Fibroblast of mammary gland (primary cell): ENCODE measurements around the gene SLC26A2.

Source experiments
- DNase-seq: peaks from one replicate; pipeline ENCODE4 v3.0.0-alpha.2; 2010; ENCODE audit warnings: low read depth
- H3K4me3 ChIP-seq: 2 replicates; pipeline ENCODE4 v1.5.1; 2011; ENCODE audit warnings: low read depth, mild to moderate bottlenecking, low read length, moderate library complexity; ENCODE audit not compliant: control insufficient read depth
- TF ChIP-seq, protein P1 (sequence below): conservative IDR thresholded peaks from 2 replicates; pipeline ENCODE4 v1.5.1; 2011; ENCODE audit warnings: low read depth, low read length, inconsistent platforms; ENCODE audit not compliant: control insufficient read depth, insufficient read depth

The SLC26A2 gene

DNA sequence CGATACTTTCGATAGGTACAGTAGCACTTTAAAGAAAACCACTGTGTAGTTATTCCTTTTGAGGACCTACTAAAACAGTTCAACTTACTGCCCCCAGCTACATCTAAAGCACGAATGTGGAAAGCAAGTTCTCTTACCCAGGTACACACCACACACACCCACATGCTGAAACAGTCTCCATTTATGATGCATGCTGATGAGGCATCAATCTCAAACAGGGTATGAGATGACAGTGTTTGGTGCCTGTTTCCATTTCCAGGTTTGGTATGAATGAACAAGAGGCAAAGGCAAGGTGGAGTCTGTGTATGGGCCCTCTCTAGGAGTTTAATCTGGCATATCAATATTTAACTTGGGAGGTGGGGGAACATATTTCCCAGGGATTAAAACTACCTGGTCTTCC is 53.9 kb downstream of the SLC26A2 start:
- H3K4me3 ChIP-seq, result no peak overlapping the region
- TF ChIP-seq, protein P1, sequence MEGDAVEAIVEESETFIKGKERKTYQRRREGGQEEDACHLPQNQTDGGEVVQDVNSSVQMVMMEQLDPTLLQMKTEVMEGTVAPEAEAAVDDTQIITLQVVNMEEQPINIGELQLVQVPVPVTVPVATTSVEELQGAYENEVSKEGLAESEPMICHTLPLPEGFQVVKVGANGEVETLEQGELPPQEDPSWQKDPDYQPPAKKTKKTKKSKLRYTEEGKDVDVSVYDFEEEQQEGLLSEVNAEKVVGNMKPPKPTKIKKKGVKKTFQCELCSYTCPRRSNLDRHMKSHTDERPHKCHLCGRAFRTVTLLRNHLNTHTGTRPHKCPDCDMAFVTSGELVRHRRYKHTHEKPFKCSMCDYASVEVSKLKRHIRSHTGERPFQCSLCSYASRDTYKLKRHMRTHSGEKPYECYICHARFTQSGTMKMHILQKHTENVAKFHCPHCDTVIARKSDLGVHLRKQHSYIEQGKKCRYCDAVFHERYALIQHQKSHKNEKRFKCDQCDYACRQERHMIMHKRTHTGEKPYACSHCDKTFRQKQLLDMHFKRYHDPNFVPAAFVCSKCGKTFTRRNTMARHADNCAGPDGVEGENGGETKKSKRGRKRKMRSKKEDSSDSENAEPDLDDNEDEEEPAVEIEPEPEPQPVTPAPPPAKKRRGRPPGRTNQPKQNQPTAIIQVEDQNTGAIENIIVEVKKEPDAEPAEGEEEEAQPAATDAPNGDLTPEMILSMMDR, result no peak
- DNase-seq, result no peak

DNA sequence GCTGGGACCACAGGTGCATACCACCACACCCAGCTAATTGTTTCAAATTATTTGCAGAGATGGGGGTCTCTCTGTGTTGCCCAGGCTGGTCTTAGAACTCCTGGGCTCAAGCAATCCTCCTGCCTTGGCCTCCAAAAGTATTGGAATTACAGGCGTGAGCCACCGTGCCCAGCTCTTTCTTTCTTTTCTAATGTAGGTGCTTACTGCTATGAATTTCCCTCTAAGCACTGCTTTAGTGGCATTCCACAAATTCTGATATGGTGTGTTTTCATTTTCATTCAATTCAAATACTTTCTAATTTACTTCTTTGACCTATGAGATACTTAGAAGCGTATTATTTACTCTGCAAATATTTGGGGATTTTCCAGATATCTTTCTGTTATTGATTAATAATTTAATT is 54.9 kb downstream of the SLC26A2 start:
- no peak for DNase-seq
- TF ChIP-seq, protein P1, result no peak
- H3K4me3 ChIP-seq, result no peak overlapping the region

DNA sequence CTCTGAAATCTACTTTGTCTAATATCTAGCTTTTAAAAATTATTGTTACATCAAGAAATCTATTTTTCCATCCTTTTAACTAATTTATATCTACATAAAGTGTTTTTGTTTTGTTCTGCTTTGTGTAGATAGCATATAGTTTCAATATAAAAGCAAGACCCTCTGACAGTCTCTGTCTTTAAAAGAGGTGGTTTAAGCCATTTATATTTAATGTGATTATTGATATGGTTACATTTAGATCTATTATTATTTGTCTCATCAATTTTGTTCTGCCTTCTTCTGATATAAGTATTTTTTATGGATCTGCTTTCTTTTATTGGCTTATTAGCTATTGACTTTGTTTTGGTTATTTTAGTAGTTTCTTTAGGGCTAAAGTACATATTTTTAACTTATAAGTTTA is 56.0 kb downstream of the SLC26A2 start:
- no peak for DNase-seq
- TF ChIP-seq, protein P1, result no peak
- H3K4me3 ChIP-seq, result no peak overlapping the region

DNA sequence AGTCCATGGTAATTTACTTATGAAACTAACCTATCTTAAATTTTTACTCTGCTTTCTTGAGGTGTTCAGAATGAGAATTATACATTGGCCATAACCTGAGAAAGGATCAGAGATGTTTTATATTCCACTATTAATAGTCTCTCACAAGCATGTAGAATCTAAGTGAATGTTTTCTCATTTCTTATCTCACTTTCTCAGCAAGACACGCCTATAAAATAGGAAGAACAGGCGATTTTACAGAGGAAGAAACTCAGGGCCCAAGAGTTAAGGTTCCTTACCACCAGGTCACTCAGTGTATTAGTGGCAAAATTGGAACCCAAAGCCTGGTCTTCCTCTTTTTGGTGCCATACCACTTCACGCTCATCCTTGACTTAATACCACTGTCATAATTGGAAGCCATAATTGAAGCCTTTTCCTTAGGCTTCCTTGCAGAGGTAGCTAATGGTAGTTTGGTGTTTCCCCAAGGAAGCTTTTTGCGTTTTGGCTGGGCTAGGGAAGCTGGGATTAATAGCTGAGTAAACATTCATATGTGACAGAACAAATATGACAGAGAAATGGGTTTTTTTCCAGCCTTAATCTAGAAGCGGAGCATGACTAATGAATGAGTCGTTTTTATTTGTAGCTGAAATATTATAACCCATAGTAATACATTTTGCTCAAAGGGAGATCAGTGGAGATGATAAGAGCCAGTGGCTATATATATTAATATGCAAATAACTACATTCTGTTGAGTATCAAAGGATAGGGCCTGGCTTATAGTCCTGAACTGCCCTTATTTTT is 56.9 kb downstream of the SLC26A2 start:
- no peak overlapping the region for H3K4me3 ChIP-seq
- TF ChIP-seq, protein P1, result no peak
- peak; percentile 58 for DNase-seq

DNA sequence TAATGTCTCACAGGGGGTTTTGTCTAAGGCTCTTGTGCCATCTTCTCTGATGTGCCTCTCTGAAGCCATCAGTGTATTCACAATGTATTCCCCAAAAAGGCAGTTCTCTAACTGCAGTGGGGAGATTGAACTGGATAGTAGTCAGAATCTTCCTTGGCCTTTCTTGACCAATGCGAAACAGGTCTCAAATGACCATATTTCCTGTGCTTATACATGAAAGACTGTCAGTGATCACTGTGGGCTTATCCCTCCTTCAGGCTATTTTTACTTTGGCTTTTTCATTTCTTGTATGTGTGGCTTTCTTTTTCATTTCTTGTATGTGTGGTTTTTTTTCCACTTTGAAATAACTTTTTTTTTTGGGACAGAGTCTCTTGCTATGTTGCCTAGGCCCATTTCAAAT is 59.7 kb downstream of the SLC26A2 start:
- TF ChIP-seq, protein P1, result no peak
- DNase-seq, result no peak

DNA sequence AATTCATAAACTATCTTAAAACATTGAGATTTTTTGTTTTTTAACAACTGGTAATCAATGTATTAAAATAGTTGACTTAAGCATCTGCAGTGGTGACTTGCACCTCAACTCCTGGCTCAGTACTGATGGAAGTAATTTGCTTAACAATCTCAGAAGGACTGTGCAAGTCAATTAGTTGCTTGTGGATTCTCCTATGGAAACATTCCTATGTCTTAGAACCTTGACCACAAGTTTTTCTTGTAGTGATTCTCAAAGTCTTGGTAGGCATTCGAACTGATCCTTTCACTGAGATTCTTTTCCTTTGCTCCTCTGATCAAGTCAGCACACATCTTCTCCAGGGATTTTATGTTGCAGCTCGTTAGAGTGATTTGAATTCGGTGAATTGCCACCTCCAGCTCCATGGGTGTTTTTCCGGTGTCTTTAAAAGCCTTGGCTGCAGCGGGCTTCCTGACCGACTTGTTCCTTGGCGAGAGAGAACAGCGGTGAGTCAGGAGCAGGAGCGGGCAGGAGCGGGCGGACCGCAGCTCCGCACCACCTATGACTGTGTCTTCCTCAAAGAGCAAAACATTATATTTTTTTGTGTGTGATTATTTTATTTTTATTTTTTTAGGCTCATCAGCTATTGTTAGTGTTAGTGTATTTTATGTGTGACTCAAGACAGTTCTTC is 61.1 kb downstream of the SLC26A2 start:
- DNase-seq, result peak; percentile 82
- H3K4me3 ChIP-seq, result no peak overlapping the region
- TF ChIP-seq, protein P1, result no peak

More for the DNA sequence above, 59.7 kb downstream of the SLC26A2 start:
- H3K4me3 ChIP-seq, result no peak overlapping the region
